Mesenchymal stem cell (in vitro differentiated cells and primary cell): ENCODE measurements around the gene NRG3.

ENCODE experiments used
- DNase-seq: peaks from one replicate; pipeline ENCODE4 v3.0.0-alpha.2; 2013
- H2AFZ ChIP-seq: one replicate; pipeline ENCODE4 v1.6.1; 2013; ENCODE audit warnings: low read depth, mild to moderate bottlenecking, control low read depth, inconsistent platforms, low read length, moderate library complexity
- H2AK5ac ChIP-seq: 2 replicates; pipeline ENCODE4 v1.6.1; 2013; ENCODE audit warnings: low read length, moderate library complexity, mild to moderate bottlenecking, inconsistent platforms; ENCODE audit not compliant: severe bottlenecking
- H2BK120ac ChIP-seq: one replicate; pipeline ENCODE4 v1.6.1; 2013; ENCODE audit warnings: low read depth, mild to moderate bottlenecking, inconsistent platforms, low read length, moderate library complexity
- H2BK12ac ChIP-seq, 2 experiments: one replicate each; pipeline ENCODE4 v1.6.1; 2013; ENCODE audit warnings: inconsistent platforms in 2 of 2, low read length in 2 of 2, mild to moderate bottlenecking in 2 of 2, moderate library complexity in 2 of 2, control low read depth in 1 of 2
- H2BK15ac ChIP-seq: one replicate; pipeline ENCODE4 v1.6.1; 2013; ENCODE audit warnings: mild to moderate bottlenecking, low read depth, inconsistent platforms; ENCODE audit not compliant: poor library complexity, severe bottlenecking
- H2BK5ac ChIP-seq: 2 replicates; pipeline ENCODE4 v1.6.1; 2013; ENCODE audit warnings: low read depth, mild to moderate bottlenecking, low read length, control low read depth, inconsistent platforms; ENCODE audit not compliant: poor library complexity, severe bottlenecking
- H3K14ac ChIP-seq, 2 experiments: one replicate each; pipeline ENCODE4 v1.6.1; 2013; ENCODE audit warnings: inconsistent platforms in 2 of 2, low read length in 2 of 2, control low read depth in 1 of 2, mild to moderate bottlenecking in 1 of 2, moderate library complexity in 1 of 2
- H3K18ac ChIP-seq, 2 experiments: one replicate each; pipeline ENCODE4 v1.6.1; 2013; ENCODE audit warnings: inconsistent platforms in 2 of 2, low read length in 2 of 2, control low read depth in 1 of 2, low read depth in 1 of 2, mild to moderate bottlenecking in 1 of 2
- H3K23ac ChIP-seq, 2 experiments: one replicate each; pipeline ENCODE4 v1.6.1; 2013; ENCODE audit warnings: inconsistent platforms in 2 of 2, low read length in 2 of 2, mild to moderate bottlenecking in 2 of 2, moderate library complexity in 2 of 2, control low read depth in 1 of 2
- H3K27ac ChIP-seq: 2 replicates; pipeline ENCODE4 v1.5.1; 2013; ENCODE audit warnings: mild to moderate bottlenecking, moderate library complexity, low read length, control low read depth, inconsistent platforms; ENCODE audit not compliant: poor library complexity, severe bottlenecking
- H3K27me3 ChIP-seq, 2 experiments: 2 replicates each; pipeline versions ENCODE4 v1.6.1 to v1.7.0; 2013; ENCODE audit warnings: low read length in 2 of 2, mild to moderate bottlenecking in 2 of 2, moderate library complexity in 2 of 2, control low read depth in 1 of 2, inconsistent platforms in 1 of 2; ENCODE audit not compliant: control insufficient read depth in 1 of 2, insufficient read depth in 1 of 2
- H3K36me3 ChIP-seq, 2 experiments: 2 replicates each; pipeline versions ENCODE4 v1.6.1 to v1.7.0; 2013; ENCODE audit warnings: low read length in 2 of 2, control low read depth in 1 of 2, inconsistent platforms in 1 of 2, low read depth in 1 of 2, mild to moderate bottlenecking in 1 of 2; ENCODE audit not compliant: insufficient read depth in 2 of 2, control insufficient read depth in 1 of 2
- H3K4ac ChIP-seq, 2 experiments: one replicate each; pipeline ENCODE4 v1.6.1; 2013; ENCODE audit warnings: inconsistent platforms in 2 of 2, low read length in 2 of 2, mild to moderate bottlenecking in 2 of 2, moderate library complexity in 2 of 2, control low read depth in 1 of 2, low read depth in 1 of 2
- H3K4me1 ChIP-seq: 2 replicates; pipeline ENCODE4 v1.6.1; 2013; ENCODE audit warnings: low read depth, low read length, control low read depth; ENCODE audit not compliant: control insufficient read depth, insufficient read depth
- H3K4me2 ChIP-seq: 2 replicates; pipeline ENCODE4 v1.6.1; 2013; ENCODE audit warnings: low read length, mild to moderate bottlenecking, inconsistent platforms; ENCODE audit not compliant: poor library complexity, severe bottlenecking
- H3K4me3 ChIP-seq, 2 experiments: 2 replicates each; pipeline versions ENCODE4 v1.5.1 to v1.7.0; 2013; ENCODE audit warnings: low read length in 2 of 2, mild to moderate bottlenecking in 2 of 2, control low read depth in 1 of 2, low read depth in 1 of 2; ENCODE audit not compliant: insufficient read depth in 1 of 2
- H3K79me1 ChIP-seq: replicated peaks from 2 replicates; pipeline ENCODE4 v1.6.1; 2013; ENCODE audit warnings: mild to moderate bottlenecking, control low read depth, low read length, inconsistent platforms; ENCODE audit not compliant: poor library complexity, severe bottlenecking
- H3K9ac ChIP-seq: 2 replicates; pipeline ENCODE4 v1.7.0; 2013; ENCODE audit warnings: mild to moderate bottlenecking, low read length, moderate library complexity
- H3K9me3 ChIP-seq: 2 replicates; pipeline ENCODE4 v1.7.0; 2013; ENCODE audit warnings: mild to moderate bottlenecking, low read length; ENCODE audit not compliant: control insufficient read depth
- H4K8ac ChIP-seq: one replicate; pipeline ENCODE4 v1.6.1; 2013; ENCODE audit warnings: inconsistent platforms, mild to moderate bottlenecking, low read length, moderate library complexity
- H4K91ac ChIP-seq: one replicate; pipeline ENCODE4 v1.6.1; 2013; ENCODE audit warnings: mild to moderate bottlenecking, low read length, inconsistent platforms
- WGBS: methylation state at CpG from one replicate; pipeline ENCODE4 v1.1.7; 2013; ENCODE audit warnings: mixed read lengths; 5-methylcytosine and 5-hydroxymethylcytosine counted together

The NRG3 gene

DNA sequence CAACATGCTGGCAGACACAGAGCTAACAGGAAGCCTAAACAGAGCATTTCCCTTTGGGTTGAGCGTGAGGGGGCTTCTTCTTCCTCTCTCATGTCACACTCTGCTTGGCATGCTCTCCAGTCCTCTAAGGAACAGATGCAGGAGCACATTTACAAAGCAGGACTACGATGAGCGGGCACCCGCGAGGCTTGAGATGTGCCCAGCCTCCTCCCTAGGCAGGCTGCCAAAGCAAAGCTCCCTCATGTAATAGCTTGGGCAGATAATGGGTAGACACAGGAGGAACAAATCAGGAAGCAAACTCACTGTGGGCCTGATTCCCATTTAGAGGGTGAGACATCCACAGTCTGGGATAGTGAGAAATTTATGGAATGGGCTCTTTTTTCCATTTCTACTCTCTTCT lies 519.1 kb downstream of the NRG3 start:
- no peaks in the 10 kb centered on the region for H3K79me1 ChIP-seq
- no peak overlapping the region for H2AK5ac ChIP-seq
- H3K18ac ChIP-seq, result no peak overlapping the region
- no peak overlapping the region for H3K9ac ChIP-seq
- H3K27ac ChIP-seq, result no peak overlapping the region
- H2BK15ac ChIP-seq, result no peak overlapping the region
- no peak overlapping the region for H2BK120ac ChIP-seq
- no peak for DNase-seq
- no peak overlapping the region for H4K91ac ChIP-seq
- H3K23ac ChIP-seq, result no peak overlapping the region
- no peak overlapping the region for H4K8ac ChIP-seq
- H3K27me3 ChIP-seq, result no peaks in the 10 kb centered on the region
- H3K36me3 ChIP-seq, result no peaks in the 10 kb centered on the region
- H2BK12ac ChIP-seq, result no peak overlapping the region
- no peak overlapping the region for H3K4me3 ChIP-seq
- H3K9me3 ChIP-seq, result no peaks in the 10 kb centered on the region
- no peak overlapping the region for H2AFZ ChIP-seq
- peak overlapping the region in 1 of 2 experiments; percentile 19 for H3K14ac ChIP-seq
- H3K4ac ChIP-seq, result no peak overlapping the region
- no peak overlapping the region for H2BK5ac ChIP-seq
- H3K4me1 ChIP-seq, result no peaks in the 10 kb centered on the region
- WGBS, result 89% methylated on average over 5 of the region's 5 CpGs
- no peak overlapping the region for H3K4me2 ChIP-seq

DNA sequence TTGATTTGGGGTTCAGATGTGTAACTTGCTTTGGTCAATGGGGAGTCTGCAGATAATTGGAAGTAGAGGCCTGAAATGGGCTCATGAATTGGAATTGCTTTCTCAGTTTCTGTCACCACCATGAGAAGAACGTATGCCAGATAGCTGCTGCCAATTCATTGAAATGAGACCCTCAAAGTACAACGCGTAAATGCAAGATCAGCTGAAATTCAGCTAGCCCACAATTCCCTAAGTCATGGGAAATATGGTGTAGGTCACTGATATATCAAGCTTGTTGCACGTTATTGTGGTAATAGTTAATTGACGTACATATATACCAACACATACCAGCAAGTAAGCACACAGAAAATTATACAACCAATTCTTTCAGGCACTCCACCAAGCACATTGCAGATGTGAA lies 520.0 kb downstream of the NRG3 start:
- Histone ChIP-seq H2BK15ac (no peak overlapping the region), H3K4me2 (no peak overlapping the region), H3K9ac (no peak overlapping the region), H2BK12ac (no peak overlapping the region), H4K8ac (no peak overlapping the region), H3K4me1 (no peaks in the 10 kb centered on the region), H3K4me3 (no peak overlapping the region), H4K91ac (no peak overlapping the region), H3K36me3 (no peaks in the 10 kb centered on the region), H2BK120ac (no peak overlapping the region), H2BK5ac (no peak overlapping the region), H3K4ac (no peak overlapping the region), H3K18ac (no peak overlapping the region), H2AFZ (no peak overlapping the region), H3K14ac (no peak overlapping the region), H3K9me3 (no peaks in the 10 kb centered on the region), H3K79me1 (no peaks in the 10 kb centered on the region), H2AK5ac (no peak overlapping the region), H3K27me3 (no peaks in the 10 kb centered on the region), H3K23ac (no peak overlapping the region), H3K27ac (no peak overlapping the region)
- DNase-seq, result no peak
- 97% methylated on average over 4 of the region's 5 CpGs for WGBS

DNA sequence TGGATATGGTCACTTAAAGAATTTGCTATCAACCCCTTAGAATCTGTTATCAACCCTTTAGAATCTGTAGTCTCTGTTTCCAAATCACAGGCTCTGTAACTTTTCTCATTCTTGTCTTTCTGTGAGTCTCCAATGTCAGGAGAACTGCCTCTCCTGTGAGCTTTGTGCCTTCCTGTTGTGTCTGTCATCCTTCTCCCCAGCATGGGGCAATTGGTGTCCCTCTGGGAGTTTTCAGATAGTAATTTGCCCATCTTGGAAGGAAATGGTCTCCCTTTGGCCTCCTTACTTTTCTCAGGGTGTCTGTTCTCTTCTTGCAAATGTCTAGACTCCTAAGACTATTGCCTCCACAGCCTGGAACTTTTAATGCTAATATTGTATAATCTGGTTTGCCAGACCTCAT lies 521.9 kb downstream of the NRG3 start:
- DNase-seq, result no peak
- Histone ChIP-seq H3K14ac (no peak overlapping the region), H2BK12ac (no peak overlapping the region), H3K27ac (no peak overlapping the region), H3K79me1 (no peaks in the 10 kb centered on the region), H2BK15ac (no peak overlapping the region), H2BK120ac (no peak overlapping the region), H3K4ac (no peak overlapping the region), H3K4me2 (no peak overlapping the region), H3K18ac (no peak overlapping the region), H2AFZ (no peak overlapping the region), H3K9ac (no peak overlapping the region), H4K8ac (no peak overlapping the region), H3K23ac (no peak overlapping the region), H3K36me3 (no peaks in the 10 kb centered on the region), H2AK5ac (no peak overlapping the region), H3K9me3 (no peaks in the 10 kb centered on the region), H2BK5ac (no peak overlapping the region), H3K4me3 (no peak overlapping the region), H3K4me1 (no peaks in the 10 kb centered on the region), H4K91ac (no peak overlapping the region), H3K27me3 (no peaks in the 10 kb centered on the region)

DNA sequence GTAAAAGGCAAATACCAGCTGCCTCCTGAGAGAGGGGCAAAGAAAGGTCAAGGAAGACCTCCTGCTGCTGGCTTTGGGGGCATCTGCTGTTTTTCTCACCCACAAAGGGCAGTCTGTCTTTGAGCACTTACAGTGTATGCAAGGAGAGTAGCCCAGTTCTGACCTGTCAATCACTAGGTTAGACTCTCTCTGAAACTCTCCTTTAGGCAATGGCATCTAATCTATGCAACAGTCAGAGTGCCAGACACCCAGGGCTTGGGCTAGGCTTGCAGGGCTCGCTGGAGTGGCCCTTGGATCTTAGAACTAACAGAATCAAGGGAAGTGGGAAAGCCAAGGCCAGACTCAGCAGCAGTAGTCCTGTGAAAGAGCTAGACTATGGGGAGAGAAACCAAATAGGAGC lies 522.9 kb downstream of the NRG3 start:
- no peak overlapping the region for H3K23ac ChIP-seq
- H2BK15ac ChIP-seq, result no peak overlapping the region
- H3K4me2 ChIP-seq, result no peak overlapping the region
- H3K36me3 ChIP-seq, result no peaks in the 10 kb centered on the region
- H3K18ac ChIP-seq, result no peak overlapping the region
- H3K4me3 ChIP-seq, result no peak overlapping the region
- no peak overlapping the region for H3K9ac ChIP-seq
- no peak for DNase-seq
- no peak overlapping the region for H3K14ac ChIP-seq
- H4K8ac ChIP-seq, result no peak overlapping the region
- H3K27ac ChIP-seq, result no peak overlapping the region
- no peak overlapping the region for H2AFZ ChIP-seq
- H2BK120ac ChIP-seq, result no peak overlapping the region
- no peak overlapping the region for H2BK5ac ChIP-seq
- H2AK5ac ChIP-seq, result no peak overlapping the region
- no peaks in the 10 kb centered on the region for H3K27me3 ChIP-seq
- H3K4ac ChIP-seq, result no peak overlapping the region
- no peaks in the 10 kb centered on the region for H3K9me3 ChIP-seq
- H2BK12ac ChIP-seq, result no peak overlapping the region
- no peaks in the 10 kb centered on the region for H3K4me1 ChIP-seq
- H4K91ac ChIP-seq, result no peak overlapping the region
- 0% methylated on average over 1 of the region's 1 CpG for WGBS
- H3K79me1 ChIP-seq, result no peaks in the 10 kb centered on the region
